ENCODE results near the gene SCD5.

DNA sequence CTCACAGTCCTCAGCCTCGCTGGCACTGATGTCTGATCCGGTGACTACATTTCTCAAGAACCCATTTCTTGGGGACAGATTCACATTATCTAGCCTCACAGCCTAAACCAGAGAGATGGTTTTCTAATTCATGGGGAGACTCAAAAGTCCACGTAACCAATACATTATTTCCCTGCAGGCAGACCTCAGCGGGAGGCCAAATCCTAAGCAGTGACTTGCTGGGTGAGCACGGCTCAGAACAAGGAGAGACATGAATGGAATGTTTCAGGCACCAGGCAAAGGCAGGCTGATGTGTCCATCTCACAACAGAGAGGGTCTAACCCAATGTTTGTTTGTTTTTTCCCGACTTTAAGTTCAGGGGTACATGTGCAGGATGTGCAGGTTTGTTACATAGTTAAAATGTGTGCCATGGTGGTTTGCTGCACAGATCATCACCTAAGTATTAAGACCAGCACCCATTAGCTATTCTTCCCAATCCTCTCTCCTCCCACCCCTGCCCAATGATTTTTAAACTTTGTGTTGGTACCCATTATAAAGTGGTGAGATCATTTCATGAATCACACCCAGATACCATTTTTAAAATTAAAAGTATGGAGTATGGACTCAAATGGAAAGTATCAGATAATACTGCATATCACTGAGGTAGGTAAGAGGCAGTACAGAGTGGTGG is 53.3 kb downstream of the SCD5 start:
- TF ChIP-seq, protein P1, sequence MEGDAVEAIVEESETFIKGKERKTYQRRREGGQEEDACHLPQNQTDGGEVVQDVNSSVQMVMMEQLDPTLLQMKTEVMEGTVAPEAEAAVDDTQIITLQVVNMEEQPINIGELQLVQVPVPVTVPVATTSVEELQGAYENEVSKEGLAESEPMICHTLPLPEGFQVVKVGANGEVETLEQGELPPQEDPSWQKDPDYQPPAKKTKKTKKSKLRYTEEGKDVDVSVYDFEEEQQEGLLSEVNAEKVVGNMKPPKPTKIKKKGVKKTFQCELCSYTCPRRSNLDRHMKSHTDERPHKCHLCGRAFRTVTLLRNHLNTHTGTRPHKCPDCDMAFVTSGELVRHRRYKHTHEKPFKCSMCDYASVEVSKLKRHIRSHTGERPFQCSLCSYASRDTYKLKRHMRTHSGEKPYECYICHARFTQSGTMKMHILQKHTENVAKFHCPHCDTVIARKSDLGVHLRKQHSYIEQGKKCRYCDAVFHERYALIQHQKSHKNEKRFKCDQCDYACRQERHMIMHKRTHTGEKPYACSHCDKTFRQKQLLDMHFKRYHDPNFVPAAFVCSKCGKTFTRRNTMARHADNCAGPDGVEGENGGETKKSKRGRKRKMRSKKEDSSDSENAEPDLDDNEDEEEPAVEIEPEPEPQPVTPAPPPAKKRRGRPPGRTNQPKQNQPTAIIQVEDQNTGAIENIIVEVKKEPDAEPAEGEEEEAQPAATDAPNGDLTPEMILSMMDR (IDR thresholded peaks at IDR 0.05; ENCODE audit: low read length), result no peak
- TF ChIP-seq EZH2 (IDR thresholded peaks at IDR 0.05; ENCODE audit: borderline replicate concordance, low read length), result no peak
